Endothelial cell of umbilical vein (primary cell): Measurements from ENCODE around the gene STK16. TPM values are rescaled to one million over a fixed set of nuclear protein-coding genes. Genes with fewer than 3 reads are reported as not detected.
A peak's percentile ranks its signal among the peaks of the same experiment; 100 is the strongest.

Source experiments
- BruUV-seq: library from RNA; stranded (reverse); fragments of 400-500 nt; replicated peaks from 2 replicates; lab custom pipeline; 2021; lab: Mats Ljungman, UMichigan
- CTCF ChIA-PET: fragments of 300-600, 350-600 bp; sonication (Branson Sonifier 250); formaldehyde crosslinking; loops from one replicate; lab custom pipeline; 2021; ENCODE audit warnings: antibody characterized with exemption, inconsistent platforms; lab: Charles Lee
- POLR2A ChIA-PET: fragments of 300-600, 350-600 bp; sonication (Branson Sonifier 250); formaldehyde crosslinking; loops from one replicate; lab custom pipeline; 2021; ENCODE audit warnings: antibody characterized with exemption, inconsistent platforms; lab: Charles Lee
- DNase-seq: peaks from one replicate; pipeline ENCODE4 v3.0.0-alpha.2; 2011; ENCODE audit warnings: low read depth, low spot score
- FAIRE-seq: peaks from 2 replicates; lab custom pipeline; 2011; peaks lifted over from hg19 to GRCh38; lab: Jason Lieb, UNC
- H2AFZ ChIP-seq: 2 replicates; pipeline ENCODE4 v1.6.0; 2012; ENCODE audit warnings: low read depth, low read length, control low read depth, inconsistent platforms
- H3K27ac ChIP-seq: 2 replicates; pipeline ENCODE4 v1.5.1; 2011; ENCODE audit warnings: low read depth, mild to moderate bottlenecking, control low read depth, low read length, moderate library complexity; ENCODE audit not compliant: insufficient read depth
- H3K27me3 ChIP-seq, 2 experiments: 2 replicates each; pipeline versions ENCODE4 v1.6.0 to v1.6.1; 2011; ENCODE audit warnings: low read length in 2 of 2, mixed read lengths in 1 of 2; ENCODE audit not compliant: control insufficient read depth in 2 of 2, insufficient read depth in 2 of 2
- H3K36me3 ChIP-seq, 2 experiments: 2 replicates in 1 of 2; 3 replicates in 1 of 2; pipeline ENCODE4 v1.5.1; 2011; ENCODE audit warnings: low read length in 2 of 2, mild to moderate bottlenecking in 1 of 2, moderate library complexity in 1 of 2; ENCODE audit not compliant: control insufficient read depth in 2 of 2, insufficient read depth in 2 of 2; ENCODE audit errors: extremely low read depth in 1 of 2
- H3K4me1 ChIP-seq: 3 replicates; pipeline ENCODE4 v1.5.1; 2011; ENCODE audit warnings: mild to moderate bottlenecking, low read length; ENCODE audit not compliant: control insufficient read depth, insufficient read depth; ENCODE audit errors: extremely low read depth
- H3K4me2 ChIP-seq: 2 replicates; pipeline ENCODE4 v1.6.1; 2011; ENCODE audit warnings: low read length, control low read depth, mixed read lengths; ENCODE audit not compliant: insufficient read depth
- H3K4me3 ChIP-seq, 3 experiments: fragments of 200-600 bp in 1 of 3; sonication (generic), shearing (Covaris generic) in 1 of 3; replicated peaks in 1 of 3; 2 replicates each; pipeline ENCODE4 v1.5.1; 2011 to 2016; ENCODE audit warnings: control low read depth in 3 of 3, low read length in 3 of 3, mild to moderate bottlenecking in 2 of 3, inconsistent platforms in 1 of 3, low read depth in 1 of 3, moderate library complexity in 1 of 3; ENCODE audit not compliant: insufficient read depth in 1 of 3
- H3K79me2 ChIP-seq: 2 replicates; pipeline ENCODE4 v1.6.0; 2012; ENCODE audit warnings: low read length, inconsistent platforms; ENCODE audit not compliant: control insufficient read depth, insufficient read depth
- H3K9ac ChIP-seq: replicated peaks from 2 replicates; pipeline ENCODE3; 2011; ENCODE audit warnings: low read length, control low read depth; ENCODE audit not compliant: insufficient read depth; ENCODE audit errors: extremely low read depth
- H3K9me1 ChIP-seq: replicated peaks from 3 replicates; pipeline ENCODE4 v1.6.0; 2011; ENCODE audit warnings: mild to moderate bottlenecking, low read length; ENCODE audit not compliant: control insufficient read depth, insufficient read depth; ENCODE audit errors: extremely low read depth
- H3K9me3 ChIP-seq: replicated peaks from 2 replicates; pipeline ENCODE4 v1.5.1; 2012; ENCODE audit warnings: low read length, inconsistent platforms; ENCODE audit not compliant: control insufficient read depth, insufficient read depth
- H4K20me1 ChIP-seq: replicated peaks from 2 replicates; pipeline ENCODE3; 2011; ENCODE audit warnings: mild to moderate bottlenecking, low read length; ENCODE audit not compliant: control insufficient read depth, insufficient read depth; ENCODE audit errors: extremely low read depth
- EZH2 ChIP-seq: IDR thresholded peaks from 2 replicates; pipeline ENCODE4 v1.6.1; 2012; ENCODE audit warnings: borderline replicate concordance, low read depth, mild to moderate bottlenecking, moderate library complexity, low read length, inconsistent platforms; ENCODE audit not compliant: severe bottlenecking
- FOS ChIP-seq: IDR thresholded peaks from 2 replicates; pipeline ENCODE4 v1.6.1; 2011; ENCODE audit warnings: mild to moderate bottlenecking, low read length, moderate library complexity, borderline replicate concordance; ENCODE audit not compliant: insufficient read depth
- GATA2 ChIP-seq: IDR thresholded peaks from 2 replicates; pipeline ENCODE4 v1.7.0; 2011; ENCODE audit warnings: low read depth, mild to moderate bottlenecking, moderate library complexity, mixed read lengths, low read length; ENCODE audit not compliant: insufficient read length, insufficient read depth
- JUN ChIP-seq: IDR thresholded peaks from 2 replicates; pipeline ENCODE4 v1.6.1; 2011; ENCODE audit warnings: borderline replicate concordance, low read depth; ENCODE audit not compliant: insufficient read length, insufficient read depth
- MYC ChIP-seq: IDR thresholded peaks from one replicate; pipeline ENCODE4 v1.6.1; 2011; ENCODE audit warnings: mild to moderate bottlenecking, low read depth, low read length
- POLR2A ChIP-seq: IDR thresholded peaks from 2 replicates; pipeline ENCODE4 v1.6.1; 2012; ENCODE audit warnings: low read depth, mild to moderate bottlenecking, control low read depth, low read length
- POLR2AphosphoS5 ChIP-seq: IDR thresholded peaks from 2 replicates; pipeline ENCODE4 v1.6.1; 2012; ENCODE audit warnings: low read depth, mild to moderate bottlenecking, control low read depth, low read length, moderate library complexity; ENCODE audit not compliant: insufficient read depth
- dilution Hi-C: fragments of 300-500 bp; cut with MboI; formaldehyde crosslinking; loops from one replicate; pipeline ENCODE4 v1.15.0; 2019; ENCODE audit warnings: low sequenced_read_pairs; ENCODE audit not compliant: extremely low pct_ligation_motif_present
- intact Hi-C: fragments of 100-400 bp; cut with micrococcal nuclease; formaldehyde crosslinking; loops from one replicate; pipeline ENCODE4 v1.10.0; 2022
- polyA plus RNA-seq, 4 experiments: library from polyadenylated mRNA; depleted of rRNA in 3 of 4; stranded (reverse) in 3 of 4; unstranded in 1 of 4; fragments of >200 nt; gene quantifications; 2 replicates each; pipeline versions ENCODE4 v1.2.1 to v1.2.3, GENCODE V29; 2011 to 2012; ENCODE audit warnings: missing spikeins in 1 of 4
- total RNA-seq: library from RNA; stranded (reverse); gene quantifications from 2 replicates; pipeline ENCODE4 v1.2.3, GENCODE V29; 2021
- TF ChIP-seq, protein P1 (sequence below): IDR thresholded peaks from 2 replicates; pipeline ENCODE4 v1.6.1; 2011; ENCODE audit not compliant: insufficient read depth, insufficient read length
- TF ChIP-seq, protein P2 (sequence below), 2 donors: IDR thresholded peaks; 1 replicate in 1 of 2; 2 replicates in 1 of 2; pipeline ENCODE4 v1.5.1; 2011; ENCODE audit warnings: low read length in 2 of 2, mild to moderate bottlenecking in 2 of 2, moderate library complexity in 2 of 2, control low read depth in 1 of 2, inconsistent platforms in 1 of 2, low read depth in 1 of 2; ENCODE audit not compliant: insufficient read depth in 1 of 2; ENCODE audit errors: extremely low read depth in 1 of 2

STK16 gene
- total and polyA plus RNA-seq, 2 donors (not counting 3 experiments of a cell fraction or from before 2014, with no cell fraction given): 18.8 to 63.2 TPM

DNA sequence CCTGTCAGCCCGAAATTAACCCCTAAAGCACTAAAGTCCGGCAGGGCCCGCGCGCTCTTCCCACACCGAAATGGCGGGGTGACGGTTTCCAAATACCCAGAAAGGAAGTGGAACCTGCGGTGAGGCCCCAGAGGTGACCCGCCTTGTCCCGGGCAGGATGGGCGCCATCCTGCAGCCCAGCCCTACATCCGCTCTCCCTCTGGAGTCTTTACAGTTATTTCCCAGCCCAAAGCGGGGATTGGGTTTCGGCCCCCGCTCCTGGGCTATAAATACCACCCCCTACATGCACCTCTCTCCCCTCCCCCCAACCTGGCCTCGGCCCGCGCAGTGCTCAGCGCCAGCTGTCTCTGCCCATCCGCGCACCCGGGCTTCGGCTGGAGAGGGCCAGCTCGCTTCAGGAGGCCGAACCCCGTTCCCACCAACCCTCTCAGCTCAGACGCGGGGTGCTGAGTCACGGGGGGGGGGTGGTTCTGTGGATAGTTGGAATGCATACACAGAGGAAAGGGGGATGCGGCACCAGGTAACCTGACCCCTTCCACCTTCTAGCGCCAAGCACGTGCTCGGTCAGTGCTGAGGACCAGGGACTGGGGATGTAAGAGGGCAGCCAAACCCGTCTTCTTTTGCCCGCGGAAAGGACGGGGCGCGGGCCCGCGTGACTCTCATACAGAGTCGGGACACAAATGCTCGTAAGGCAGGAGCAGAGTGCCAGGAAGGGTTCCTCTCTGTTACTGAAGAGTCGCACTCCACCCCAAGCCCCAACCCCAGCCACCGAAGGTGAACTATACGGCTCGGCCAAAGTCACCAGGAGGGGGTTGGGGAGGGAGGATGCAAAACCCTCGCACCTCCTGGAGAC, 7.8 kb downstream of the STK16 start, which contains the start of gene TUBA4B:
Gene TUBA4B, plus strand, starts transcription at position 344 of the 853 bp plus-strand sequence. Its CDS starts 165 bp downstream, at position 509.
- Histone ChIP-seq H3K9me1 (no peaks in the 10 kb centered on the region), H2AFZ (peak within 1 kb of the TSS; percentile 92), H3K27ac (no peak within 1 kb of the TSS), H3K4me2 (peak within 1 kb of the TSS; percentile 78), H3K79me2 (no peaks in the 10 kb centered on the region), H3K4me3 (peak within 1 kb of the TSS; percentile 32 to 53 (median 34)), H4K20me1 (no peaks in the 10 kb centered on the region), H3K4me1 (peaks cover 39% of the 10 kb centered on the region), H3K27me3 (peaks cover 15 to 16% of the 10 kb centered on the region in 2 experiments), H3K9ac (peak within 1 kb of the TSS; percentile 21), H3K36me3 (no peaks in the 10 kb centered on the region), H3K9me3 (no peaks in the 10 kb centered on the region)
- dilution Hi-C loops: no loop called here
- peak; percentile 18 for DNase-seq
- POLR2A ChIA-PET: interaction anchor here (1.3 kb wide), 1 partner anchor 8 kb away, joined by 5 read pairs; the partner anchor contains the start of genes GLB1L and STK16
- TSS peak; percentile 46 for BruUV-seq
- CTCF ChIA-PET: interaction anchor here (1.0 to 2.5 kb wide), 2 partner anchors 21 to 42 kb away, joined by 3 to 14 read pairs; no protein-coding TSS in a partner anchor
- no peak for FAIRE-seq
- intact Hi-C loops: loop anchor here (1.0 to 2.0 kb wide), 3 partner anchors 26 to 42 kb away; partner anchors contain the start of genes ABCB6 and DNAJB2
- TF ChIP-seq EZH2 (no peak), POLR2A (no peak), JUN (no peak), GATA2 (no peak), MYC (no peak), FOS (no peak), POLR2AphosphoS5 (no peak)
- TF ChIP-seq, protein P1, sequence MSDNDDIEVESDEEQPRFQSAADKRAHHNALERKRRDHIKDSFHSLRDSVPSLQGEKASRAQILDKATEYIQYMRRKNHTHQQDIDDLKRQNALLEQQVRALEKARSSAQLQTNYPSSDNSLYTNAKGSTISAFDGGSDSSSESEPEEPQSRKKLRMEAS: no peak
- TF ChIP-seq, protein P2, sequence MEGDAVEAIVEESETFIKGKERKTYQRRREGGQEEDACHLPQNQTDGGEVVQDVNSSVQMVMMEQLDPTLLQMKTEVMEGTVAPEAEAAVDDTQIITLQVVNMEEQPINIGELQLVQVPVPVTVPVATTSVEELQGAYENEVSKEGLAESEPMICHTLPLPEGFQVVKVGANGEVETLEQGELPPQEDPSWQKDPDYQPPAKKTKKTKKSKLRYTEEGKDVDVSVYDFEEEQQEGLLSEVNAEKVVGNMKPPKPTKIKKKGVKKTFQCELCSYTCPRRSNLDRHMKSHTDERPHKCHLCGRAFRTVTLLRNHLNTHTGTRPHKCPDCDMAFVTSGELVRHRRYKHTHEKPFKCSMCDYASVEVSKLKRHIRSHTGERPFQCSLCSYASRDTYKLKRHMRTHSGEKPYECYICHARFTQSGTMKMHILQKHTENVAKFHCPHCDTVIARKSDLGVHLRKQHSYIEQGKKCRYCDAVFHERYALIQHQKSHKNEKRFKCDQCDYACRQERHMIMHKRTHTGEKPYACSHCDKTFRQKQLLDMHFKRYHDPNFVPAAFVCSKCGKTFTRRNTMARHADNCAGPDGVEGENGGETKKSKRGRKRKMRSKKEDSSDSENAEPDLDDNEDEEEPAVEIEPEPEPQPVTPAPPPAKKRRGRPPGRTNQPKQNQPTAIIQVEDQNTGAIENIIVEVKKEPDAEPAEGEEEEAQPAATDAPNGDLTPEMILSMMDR (IDR thresholded peaks at IDR 0.05; ENCODE audit: extremely low read depth in 1 of 2, insufficient read depth in 1 of 2, low read depth in 1 of 2, low read length in 2 of 2): no peak
